GM21381 (cell line): ENCODE data around the gene FSTL4.
"Not testable (repeated sequence)": the region's sequence is repeated elsewhere in the genome, so short reads cannot be mapped to it uniquely, and the experiment has no call there.

Experiments
- ATAC-seq: cut with Tn5 transposase; IDR thresholded peaks from one replicate; pipeline ENCODE4 v1.9.1; 2021; ENCODE audit warnings: mild to moderate bottlenecking, moderate library complexity; ENCODE audit not compliant: unreplicated experiment

The FSTL4 gene

DNA sequence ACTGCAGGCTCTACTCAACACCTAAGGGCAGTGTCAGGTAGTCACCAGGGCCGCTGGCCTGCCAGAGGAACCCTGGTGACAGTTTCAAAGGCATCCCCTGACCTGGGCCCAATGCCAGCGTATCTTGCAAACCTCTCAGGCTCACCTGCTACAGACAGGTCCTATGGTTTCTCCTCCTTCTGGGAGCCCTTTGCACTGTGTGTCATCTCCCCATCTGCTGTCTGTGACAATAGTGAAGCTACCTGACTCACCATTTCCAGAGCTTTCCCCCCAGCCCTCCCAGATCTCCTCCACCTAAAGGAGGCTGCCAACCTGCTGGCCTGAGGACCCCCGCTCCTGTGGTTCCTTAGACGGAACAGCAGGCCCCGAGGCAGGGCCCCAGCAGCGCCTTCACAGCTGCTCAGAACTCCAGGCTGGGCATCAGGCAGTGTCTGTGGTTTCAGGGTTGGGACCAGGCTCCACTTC lies 203.1 kb downstream of the FSTL4 start:
- ATAC-seq, result no peak

DNA sequence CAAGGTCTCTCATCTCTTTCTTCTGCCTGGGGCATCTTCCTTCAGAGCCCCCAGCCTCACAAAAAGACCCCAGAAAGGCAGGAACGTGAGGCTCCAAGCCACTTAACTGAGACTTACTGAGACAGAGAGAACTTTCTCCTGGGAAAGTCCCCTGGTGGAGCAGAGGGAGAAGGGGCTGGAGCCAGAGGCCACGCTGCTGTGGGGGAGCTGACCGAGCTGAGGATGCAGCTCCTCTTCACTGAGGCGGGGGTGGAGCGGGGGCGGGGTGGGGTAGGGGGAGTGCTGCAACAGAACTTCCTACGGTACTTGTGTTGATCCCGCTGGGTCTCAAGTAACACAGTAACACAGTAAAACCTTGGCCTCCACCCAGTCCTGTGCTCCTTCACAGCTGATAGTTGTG lies 204.0 kb downstream of the FSTL4 start:
- ATAC-seq, result no peak

DNA sequence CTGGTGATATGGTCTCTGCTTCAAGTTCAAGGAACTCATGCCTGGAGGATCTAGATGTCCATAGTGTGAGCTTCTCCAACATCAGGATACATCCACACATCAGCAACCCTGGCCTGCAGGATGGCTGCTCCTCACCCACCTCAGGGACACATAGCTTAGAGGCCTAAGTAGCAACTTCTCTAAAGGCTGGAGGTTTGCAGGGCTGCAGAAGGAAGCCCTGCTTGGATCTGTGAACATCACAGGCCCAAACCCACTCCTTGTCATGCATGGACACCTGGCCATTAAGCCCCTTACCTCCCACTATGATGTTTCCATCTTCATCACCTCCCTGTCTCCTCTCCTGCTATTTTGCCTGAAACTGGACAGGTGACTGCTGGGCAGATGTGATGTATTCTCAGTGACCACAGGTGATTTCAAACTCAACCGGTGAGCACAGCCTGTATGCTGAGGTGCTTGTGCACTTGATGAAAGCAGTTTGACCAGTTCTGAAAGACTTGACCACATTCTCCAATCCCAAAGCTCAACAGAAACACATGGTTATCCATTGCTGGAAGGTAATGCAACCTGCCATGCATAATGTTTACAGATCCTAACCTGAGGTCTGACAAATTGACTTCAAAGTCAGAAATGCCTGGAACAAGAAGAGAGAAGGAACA lies 205.2 kb downstream of the FSTL4 start:
- ATAC-seq, result no peak

DNA sequence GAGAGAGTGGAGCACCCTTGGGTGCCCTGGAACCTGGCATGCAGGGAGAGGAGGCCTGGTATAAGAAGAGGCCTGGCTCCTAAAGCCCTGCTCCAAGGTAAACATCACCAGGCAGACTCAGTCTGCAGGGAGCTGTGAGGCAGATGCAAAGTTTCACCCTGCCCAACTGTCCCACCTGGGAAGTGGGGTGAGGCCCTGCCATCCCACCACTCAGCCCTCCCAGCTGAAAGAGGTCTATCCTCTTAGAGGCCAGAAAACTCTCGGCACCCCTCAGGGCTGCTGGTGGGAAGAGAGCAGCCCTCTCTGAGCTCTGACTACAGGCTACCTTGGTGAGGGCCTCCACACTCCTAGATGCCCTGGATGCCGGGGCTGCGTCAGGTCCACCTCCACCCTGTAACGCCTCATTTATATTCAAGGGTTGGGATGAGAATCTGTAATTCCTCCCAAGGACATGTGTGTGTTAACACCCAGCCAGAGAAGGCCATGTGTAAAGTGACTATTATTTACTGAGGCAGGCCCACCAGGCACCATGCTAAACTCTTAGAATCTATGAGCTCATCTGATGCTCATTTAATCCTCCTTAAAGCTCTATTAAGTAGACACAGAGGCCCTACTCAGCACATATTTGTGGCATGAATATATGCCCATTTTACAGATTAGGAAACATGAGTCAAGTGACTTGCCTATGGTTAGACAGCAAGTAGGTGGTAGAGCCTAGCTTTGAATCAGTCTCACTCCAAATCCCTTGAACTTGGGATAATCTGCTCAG lies 205.9 kb downstream of the FSTL4 start:
- no peak for ATAC-seq

DNA sequence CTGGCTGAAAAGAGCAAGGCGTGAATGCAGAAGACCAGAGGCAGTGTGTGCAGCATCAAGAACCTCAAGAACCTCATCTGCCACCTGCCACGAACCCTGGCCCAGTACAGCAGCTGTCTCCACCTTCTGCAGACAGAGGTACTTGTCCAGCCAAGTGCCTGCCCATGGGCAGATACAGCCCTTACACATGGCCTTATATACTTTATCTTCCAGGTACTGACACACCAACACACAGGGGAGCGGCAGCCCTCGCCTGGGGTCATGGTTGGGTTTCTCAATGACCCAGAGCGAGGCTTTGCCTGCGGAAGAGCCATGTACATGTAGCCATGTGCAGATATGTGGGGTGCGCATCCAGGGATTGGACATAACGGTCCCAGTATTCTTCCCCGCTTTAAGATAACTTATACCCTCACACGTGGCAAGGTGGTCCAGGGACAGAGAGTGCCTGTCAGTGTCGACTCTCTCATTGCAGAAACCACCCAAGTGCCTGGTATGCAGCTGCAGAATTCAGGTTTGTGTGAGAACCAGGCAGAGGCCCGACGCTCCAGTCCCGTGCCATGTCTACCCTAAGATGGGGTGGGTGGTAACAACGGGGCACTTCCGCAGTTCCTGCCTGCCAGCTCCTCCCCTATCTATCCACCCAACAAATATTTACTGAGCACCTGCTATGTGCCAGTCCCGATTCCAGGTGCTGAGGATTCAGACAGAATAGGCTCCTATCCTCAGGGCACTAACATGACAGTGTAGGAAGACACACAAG lies 206.9 kb downstream of the FSTL4 start:
- ATAC-seq, result no peak

DNA sequence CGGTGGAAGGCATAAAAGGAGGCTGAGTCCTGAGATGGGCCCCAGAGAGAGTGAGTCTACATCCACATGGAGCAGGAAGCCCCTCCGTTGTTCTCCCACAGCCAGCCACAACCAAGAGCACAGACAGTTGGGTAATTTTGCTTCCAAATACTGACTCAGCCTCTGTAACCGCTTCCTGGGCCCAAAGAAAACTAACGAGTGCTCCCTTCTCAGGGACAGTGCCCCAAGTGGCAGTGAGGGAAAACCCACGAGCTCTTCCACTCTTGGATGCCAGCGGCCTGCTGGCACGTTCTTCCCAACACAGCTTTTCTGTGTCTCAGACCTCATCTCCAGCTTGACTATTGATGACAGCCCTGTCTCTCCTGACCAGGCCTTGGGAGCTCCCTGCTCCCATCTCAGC lies 207.6 kb downstream of the FSTL4 start:
- ATAC-seq, result no peak

DNA sequence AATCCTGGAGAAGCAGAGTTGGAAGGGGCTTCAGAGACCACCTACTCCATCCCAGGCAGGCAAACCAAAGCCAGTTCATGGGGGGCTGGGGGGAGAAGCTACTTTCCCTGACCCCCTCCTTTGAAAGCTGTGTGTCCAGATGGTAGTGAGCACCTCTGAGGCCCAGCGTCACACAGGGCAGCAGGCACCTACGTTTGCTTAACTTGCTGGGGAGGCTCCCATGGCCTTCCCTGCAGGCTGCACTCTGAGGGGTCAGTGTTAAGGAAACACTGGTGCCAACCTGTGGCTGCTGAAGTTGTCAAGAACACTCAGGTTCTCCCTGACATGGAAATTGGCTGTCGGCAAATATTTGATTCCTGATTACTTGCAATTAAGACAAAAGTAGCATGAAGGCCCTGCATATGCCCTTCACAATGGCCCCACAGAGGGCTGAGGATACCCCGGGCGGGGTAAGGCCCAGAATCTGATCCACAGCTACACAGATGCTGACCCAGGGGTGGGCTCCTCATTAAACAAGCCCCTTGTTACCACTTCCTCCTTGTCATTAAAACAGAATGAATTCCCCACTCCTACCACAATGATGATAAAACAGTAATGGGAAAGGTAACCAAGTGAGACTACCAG lies 208.5 kb downstream of the FSTL4 start:
- no peak for ATAC-seq

DNA sequence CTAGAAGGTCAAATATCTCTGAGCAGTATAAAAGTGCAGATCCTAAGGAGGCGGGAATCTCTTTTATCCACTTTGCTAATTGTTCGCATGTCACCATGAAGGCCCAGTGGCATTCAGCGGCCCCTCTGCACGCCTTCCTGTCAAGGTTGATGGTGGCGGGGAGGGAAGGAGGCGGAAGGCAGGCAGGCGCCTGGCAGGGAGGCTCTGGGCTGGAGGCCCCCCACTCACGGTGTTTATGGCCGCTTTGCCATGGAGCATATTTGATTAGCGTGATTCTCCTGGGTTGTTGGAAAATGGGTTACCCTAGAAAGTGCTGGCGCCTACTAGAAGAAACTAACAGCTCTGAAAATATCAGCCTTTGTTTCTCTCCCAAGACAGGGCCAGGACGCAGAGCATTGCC lies 209.6 kb downstream of the FSTL4 start:
- no peak for ATAC-seq

DNA sequence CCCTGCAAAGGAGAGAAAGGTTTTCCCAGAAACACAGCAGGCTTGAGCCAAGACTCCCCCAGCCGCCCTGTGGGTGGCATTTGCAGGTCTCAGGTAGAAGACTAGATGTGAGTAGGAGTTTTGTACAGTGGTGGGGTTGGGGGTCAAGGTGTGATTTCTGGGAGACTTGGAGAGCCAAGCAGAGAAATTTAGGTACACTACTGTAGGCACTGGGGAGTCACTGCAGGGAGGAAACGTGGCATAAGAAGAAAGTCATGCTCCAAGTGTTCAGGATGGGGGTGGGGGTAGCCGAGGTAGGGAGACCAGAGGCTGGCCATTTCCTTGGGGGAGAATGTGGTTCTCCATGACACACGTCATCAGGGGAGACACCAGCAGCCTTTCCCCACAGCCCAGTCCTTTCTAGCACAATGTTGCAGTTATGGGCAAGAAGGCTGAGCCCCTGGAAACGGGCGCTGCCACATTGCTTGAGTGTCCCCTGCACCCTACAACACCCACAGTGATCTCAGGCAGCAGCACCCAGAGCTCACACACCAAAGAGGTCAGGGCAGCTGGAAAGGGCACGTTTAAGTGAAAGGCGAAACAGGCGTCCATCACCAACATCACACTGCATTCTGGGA lies 210.5 kb downstream of the FSTL4 start:
- ATAC-seq, result no peak

DNA sequence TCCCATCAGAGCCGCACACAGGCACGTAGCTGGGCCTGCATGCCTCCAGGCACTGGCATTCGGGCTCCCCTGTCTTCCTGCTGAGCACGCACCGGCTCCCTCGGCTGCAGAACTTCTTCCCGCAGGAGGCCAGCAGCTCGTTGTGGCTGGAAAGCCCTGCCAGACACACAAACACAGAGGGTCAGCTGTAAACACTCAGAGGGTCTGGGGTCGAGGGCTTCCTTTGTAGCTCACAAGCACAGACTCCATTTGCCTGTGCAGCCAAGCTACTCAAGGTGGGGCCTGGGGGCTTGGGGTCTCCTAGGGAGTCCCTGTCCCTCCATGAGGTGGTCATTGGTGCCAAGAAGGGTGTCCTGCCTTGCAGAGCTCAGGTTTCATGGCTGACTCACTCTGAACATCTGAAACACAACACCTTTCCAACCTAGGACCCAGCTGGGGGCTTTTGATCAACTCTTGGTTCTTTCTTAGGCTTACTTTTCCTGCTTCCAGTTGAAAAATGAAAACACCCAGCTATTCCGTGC lies 211.4 kb downstream of the FSTL4 start:
- ATAC-seq, result no peak

DNA sequence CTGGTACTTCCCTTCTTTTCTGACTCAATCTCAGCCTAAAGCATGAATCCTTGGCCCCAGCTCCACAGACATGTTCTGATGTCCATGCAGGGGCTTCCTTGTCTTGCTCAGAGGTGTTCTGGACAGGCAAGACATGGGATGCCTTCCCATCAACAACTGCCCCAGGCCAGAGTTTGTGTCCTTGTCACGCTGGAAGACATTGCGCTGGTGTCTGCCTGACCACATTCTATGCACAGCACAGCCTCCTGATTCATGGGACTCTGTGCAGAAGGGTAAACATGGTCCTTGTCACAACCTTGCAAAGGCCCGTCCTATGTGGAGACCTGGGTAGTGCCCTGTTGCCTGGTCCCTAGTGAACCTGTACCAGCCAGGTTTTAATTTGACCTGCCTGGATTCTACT lies 212.2 kb downstream of the FSTL4 start:
- ATAC-seq, result no peak

DNA sequence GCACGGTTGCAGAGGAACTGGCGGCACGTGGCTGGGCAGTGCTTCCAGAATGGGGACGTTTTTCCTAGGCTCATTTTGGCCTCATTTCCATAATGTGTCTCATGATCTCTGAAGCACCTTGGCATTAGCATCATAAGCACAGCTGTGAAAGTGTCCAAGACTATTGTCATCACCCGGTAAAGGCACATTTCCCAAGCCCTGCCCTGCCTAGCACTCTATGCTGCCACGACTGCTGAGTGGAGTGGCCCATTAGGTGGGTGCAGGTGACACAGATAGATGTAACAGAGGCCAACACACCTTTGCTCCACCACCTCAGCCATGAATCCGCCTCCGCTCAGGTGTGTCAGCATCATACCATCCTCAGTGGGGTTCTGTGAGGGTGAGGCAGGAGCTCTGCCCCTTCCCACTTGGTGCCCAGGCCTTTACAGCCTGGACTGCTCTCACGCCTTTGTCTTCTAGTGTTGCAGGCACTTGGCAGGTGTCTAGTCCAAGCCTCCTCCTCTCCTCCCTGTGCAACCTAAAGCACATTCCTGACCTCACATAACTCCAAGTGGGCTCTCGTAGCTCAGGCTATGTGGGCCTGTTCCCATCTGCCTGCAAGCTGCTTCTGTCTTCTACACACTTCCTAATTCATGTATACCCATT lies 213.0 kb downstream of the FSTL4 start:
- no peak for ATAC-seq

DNA sequence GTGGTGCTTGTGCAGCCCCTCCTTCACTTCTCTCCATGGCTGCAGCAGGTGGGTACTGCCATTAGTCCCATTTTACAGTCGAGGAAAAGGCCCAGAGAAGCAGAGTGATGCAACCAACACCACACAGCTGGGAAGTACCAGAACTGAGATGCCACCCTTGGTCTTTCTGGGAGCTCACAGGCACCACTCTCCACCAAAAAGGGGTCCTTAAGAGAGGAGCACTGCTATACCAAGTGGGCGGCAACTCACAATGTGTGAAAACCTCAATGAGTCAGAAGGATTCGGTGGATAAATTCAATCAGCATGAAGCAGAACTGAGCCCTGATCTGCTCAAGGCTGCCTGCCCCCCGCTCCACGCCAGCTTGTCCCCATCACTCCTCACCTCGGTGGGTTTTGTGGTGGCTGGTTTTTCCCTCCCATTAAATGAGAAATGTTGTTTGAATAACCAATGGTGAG lies 213.7 kb downstream of the FSTL4 start:
- peak; percentile 79 for ATAC-seq

DNA sequence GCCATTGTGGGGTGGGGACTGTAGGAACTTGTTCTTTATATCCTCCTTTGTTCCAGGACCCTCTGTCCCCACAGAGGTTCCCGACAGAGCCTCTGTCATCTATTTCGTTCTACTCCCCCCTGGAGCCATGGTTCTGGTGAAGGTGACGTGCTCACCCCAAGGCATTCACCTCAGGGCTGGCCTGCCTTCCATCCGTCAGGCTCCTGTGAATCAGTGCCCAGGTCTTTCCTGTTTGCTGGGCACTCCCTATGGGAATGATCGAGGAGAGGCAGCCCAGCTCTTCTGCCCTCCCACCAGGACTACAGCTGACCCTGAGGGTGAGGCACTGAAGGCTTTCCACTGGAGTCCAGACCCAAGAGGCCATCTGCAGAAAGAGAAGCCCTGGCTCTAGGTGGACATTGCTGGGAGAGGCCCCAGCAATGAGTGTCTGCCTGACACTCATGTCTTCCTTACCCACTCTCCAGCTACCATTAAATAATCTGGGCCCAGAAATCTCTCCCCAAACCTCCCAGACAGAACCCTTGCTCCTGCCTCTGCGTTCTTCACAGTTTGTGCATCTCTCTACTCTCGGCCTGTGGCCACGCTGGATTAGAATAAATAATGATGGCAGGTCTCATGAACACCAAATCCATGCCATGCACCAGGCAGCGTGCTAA lies 214.2 kb downstream of the FSTL4 start:
- no peak for ATAC-seq

DNA sequence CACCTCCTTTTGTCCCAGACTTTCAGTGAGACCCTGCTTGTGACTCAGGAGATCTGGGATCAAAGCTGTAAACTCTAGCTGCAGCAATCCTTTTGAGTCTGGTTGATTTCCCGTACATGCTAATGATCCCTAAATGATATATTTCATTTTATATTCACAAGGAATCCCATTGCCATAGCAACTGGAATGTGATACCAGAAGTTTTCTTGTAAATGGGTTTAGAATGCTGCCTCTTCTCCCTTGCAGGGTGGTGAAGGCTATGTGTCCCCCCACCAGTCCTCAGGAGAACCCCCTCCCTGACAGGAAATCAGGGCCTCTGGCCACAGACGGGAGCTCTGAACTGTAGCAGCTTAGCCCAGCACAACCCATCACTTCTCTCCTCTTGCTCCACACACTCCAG lies 215.0 kb downstream of the FSTL4 start:
- ATAC-seq, result no peak

DNA sequence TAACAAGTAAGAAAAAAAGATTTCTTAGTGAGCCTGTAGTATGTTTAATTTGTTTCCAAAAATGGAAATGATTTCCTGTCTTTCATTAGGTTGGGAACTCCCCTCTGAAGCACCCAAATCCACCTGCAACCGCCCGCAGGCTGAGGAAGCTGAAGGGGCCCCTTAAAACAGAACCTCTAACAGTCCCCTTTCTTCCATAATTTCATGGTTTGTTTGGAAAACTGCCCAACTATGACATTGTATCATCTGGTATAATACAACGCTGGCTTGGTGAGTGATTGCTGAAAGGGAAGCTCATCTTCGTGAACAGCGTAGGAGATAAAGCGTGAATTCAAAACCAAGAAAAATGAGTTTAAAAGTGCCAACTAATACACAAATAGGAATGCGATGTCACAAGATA lies 215.5 kb downstream of the FSTL4 start:
- ATAC-seq, result no peak

DNA sequence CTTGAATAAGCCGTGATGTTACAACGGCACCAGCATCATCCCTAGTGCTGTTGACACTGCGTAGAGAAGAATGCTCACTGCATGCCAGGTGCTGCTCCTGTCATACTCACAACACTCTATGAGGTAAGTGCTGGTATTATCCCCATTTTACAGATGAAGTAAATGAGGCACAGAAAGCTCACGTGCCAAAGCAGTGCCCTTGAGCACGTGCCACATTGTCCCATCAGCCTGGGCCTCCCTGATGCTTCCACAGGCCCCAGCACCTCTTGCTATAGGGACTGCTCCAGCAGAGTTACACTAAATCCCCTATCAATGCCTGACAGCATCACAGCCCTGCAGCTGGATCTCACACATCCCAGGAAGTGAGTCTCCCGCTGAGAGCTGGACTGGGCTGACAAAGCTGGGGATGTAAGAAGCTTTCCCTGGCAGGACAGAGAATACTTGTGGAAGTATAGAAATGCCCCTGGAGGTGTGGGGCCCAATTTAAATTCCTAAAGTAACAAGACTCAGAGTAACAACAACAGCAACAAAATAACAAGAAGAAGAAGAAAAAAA lies 216.1 kb downstream of the FSTL4 start:
- ATAC-seq, result no peak

DNA sequence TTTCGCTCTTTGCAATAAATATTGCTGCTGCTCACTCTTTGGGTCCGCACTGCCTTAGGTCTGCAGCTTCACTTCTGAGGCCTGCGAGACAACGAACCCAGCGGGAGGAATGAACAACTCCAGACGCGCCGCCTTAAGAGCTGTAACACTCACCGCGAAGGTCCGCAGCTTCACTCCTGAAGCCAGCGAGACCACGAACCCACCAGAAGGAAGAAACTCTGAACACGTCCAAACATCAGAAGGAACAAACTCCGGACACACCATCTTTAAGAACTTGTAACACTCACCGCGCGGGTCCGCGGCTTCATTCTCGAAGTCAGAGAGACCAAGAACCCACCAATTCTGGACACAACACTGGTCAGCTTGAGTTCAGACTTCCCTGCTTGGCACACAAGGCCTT lies 217.1 kb downstream of the FSTL4 start:
- ATAC-seq, result not testable (repeated sequence)

DNA sequence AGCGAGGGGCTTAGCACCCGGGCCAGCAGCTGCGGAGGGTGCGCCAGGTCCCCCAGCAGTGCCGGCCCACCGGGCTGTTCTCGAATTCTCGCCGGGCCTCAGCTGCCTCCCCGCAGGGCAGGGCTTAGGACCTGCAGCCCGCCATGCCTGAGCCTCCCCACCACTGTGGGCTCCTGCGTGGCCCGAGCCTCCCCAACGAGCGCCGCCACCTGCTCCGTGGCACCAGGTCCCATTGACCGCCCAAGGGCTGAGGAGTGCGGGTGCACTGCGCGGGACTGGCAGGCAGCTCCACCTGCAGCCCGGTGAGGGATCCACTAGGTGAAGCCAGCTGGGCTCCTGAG lies 217.9 kb downstream of the FSTL4 start:
- ATAC-seq, result not testable (repeated sequence)
